ENCODE results near the gene APBB2.

- TF ChIP-seq CTCF (IDR thresholded peaks at IDR 0.05) (no peak), POLR2A (IDR thresholded peaks at IDR 0.05) (no peak)
Measured at GRCh38 chr4:41064953-41065352, 149.4 kb downstream of the APBB2 start.
